A549 (cell line): Measurements from ENCODE around the gene RUNDC1. TPM values are rescaled to one million over a fixed set of nuclear protein-coding genes. Genes with fewer than 3 reads are reported as not detected.
"Not testable (repeated sequence)": the region's sequence is repeated elsewhere in the genome, so short reads cannot be mapped to it uniquely, and the experiment has no call there.

Experiments used
- ATAC-seq, 2 experiments: fragments of 200-7000 bp in 1 of 2; fragments of >200 bp in 1 of 2; cut with Nextera tagmentation in 1 of 2; cut with Tn5 transposase in 1 of 2; 3 replicates each; pipeline versions ENCODE4 v1.8.0 to v1.9.1; 2018 to 2020; ENCODE audit warnings: mild to moderate bottlenecking in 1 of 2, moderate library complexity in 1 of 2
- CTCF ChIA-PET: fragments of 300-600 bp; sonication (Branson Sonifier 250); formaldehyde crosslinking; extraction: SDS; loops from one replicate; lab custom pipeline; 2021; ENCODE audit warnings: antibody characterized with exemption, inconsistent platforms; lab: Yijun Ruan, JAX
- POLR2A ChIA-PET: fragments of 350-600 bp; formaldehyde crosslinking; extraction: SDS; loops from one replicate; lab custom pipeline; 2021; ENCODE audit warnings: antibody characterized with exemption, inconsistent platforms; lab: Yijun Ruan, JAX
- DNase-seq, 2 experiments: peaks; one replicate each; pipeline versions ENCODE4 v3.0.0 to v3.0.0-alpha.2; 2011 to 2016; ENCODE audit warnings: low read depth in 1 of 2, low spot score in 1 of 2
- FAIRE-seq: peaks from 2 replicates; lab custom pipeline; 2011; peaks lifted over from hg19 to GRCh38; lab: Jason Lieb, UNC
- H3K27ac ChIP-seq, 2 experiments: fragments of >200 bp; sonication (Bioruptor Twin); formaldehyde crosslinking; 3 replicates each; pipeline ENCODE4 v1.5.1; 2016 to 2017
- H3K4me1 ChIP-seq: fragments of >200 bp; sonication (Bioruptor Twin); formaldehyde crosslinking; 3 replicates; pipeline ENCODE4 v1.6.1; 2016
- H3K4me2 ChIP-seq: fragments of >200 bp; sonication (Bioruptor Twin); formaldehyde crosslinking; 3 replicates; pipeline ENCODE4 v1.6.1; 2016
- H3K4me3 ChIP-seq: fragments of >200 bp; sonication (Bioruptor Twin); formaldehyde crosslinking; 3 replicates; pipeline ENCODE4 v1.5.1; 2016
- H3K9me3 ChIP-seq: fragments of >200 bp; sonication (Bioruptor Twin); formaldehyde crosslinking; 3 replicates; pipeline ENCODE4 v1.6.1; 2016
- ATOH8 ChIP-seq: fragments of 250-450 bp; sonication (Bioruptor Pico); IDR thresholded peaks from 2 replicates; pipeline ENCODE4 v1.5.0; 2020; ENCODE audit warnings: low read depth, mild to moderate bottlenecking, moderate library complexity
- EHF ChIP-seq: fragments of 250-450 bp; sonication (Bioruptor Pico); IDR thresholded peaks from 2 replicates; pipeline ENCODE4 v1.5.0; 2020; ENCODE audit warnings: mild to moderate bottlenecking
- FOSB ChIP-seq: fragments of 250-450 bp; sonication (Bioruptor Pico); IDR thresholded peaks from 2 replicates; pipeline ENCODE4 v1.5.0; 2020; ENCODE audit warnings: mild to moderate bottlenecking, moderate library complexity
- HOXA7 ChIP-seq: fragments of 250-450 bp; sonication (Bioruptor Pico); IDR thresholded peaks from 2 replicates; pipeline ENCODE4 v1.5.0; 2020; ENCODE audit warnings: mild to moderate bottlenecking, moderate library complexity
- HOXB13 ChIP-seq: fragments of 250-450 bp; sonication (Bioruptor Pico); IDR thresholded peaks from 2 replicates; pipeline ENCODE4 v1.5.0; 2020; ENCODE audit warnings: low read depth, mild to moderate bottlenecking, moderate library complexity
- HOXB5 ChIP-seq: fragments of 250-450 bp; sonication (Bioruptor Pico); IDR thresholded peaks from 2 replicates; pipeline ENCODE4 v1.5.0; 2020; ENCODE audit warnings: mild to moderate bottlenecking, moderate library complexity
- JUNB ChIP-seq: fragments of >200 bp; sonication (Bioruptor Twin); formaldehyde crosslinking; IDR thresholded peaks from 2 replicates; pipeline ENCODE4 v1.6.1; 2016
- MAFK ChIP-seq: fragments of 450-650 bp; IDR thresholded peaks from 2 replicates; pipeline ENCODE4 v1.6.1; 2014; ENCODE audit not compliant: partially characterized antibody
- NPAS2 ChIP-seq: fragments of 250-450 bp; sonication (Bioruptor Pico); IDR thresholded peaks from 2 replicates; pipeline ENCODE4 v1.8.0; 2022; ENCODE audit warnings: mild to moderate bottlenecking, moderate library complexity, borderline replicate concordance
- PBX3 ChIP-seq: IDR thresholded peaks from 2 replicates; pipeline ENCODE4 v1.6.1; 2012
- PHF8 ChIP-seq: fragments of 200-600 bp; sonication (generic); IDR thresholded peaks from 2 replicates; pipeline ENCODE4 v1.6.1; 2016; ENCODE audit warnings: low read depth, mild to moderate bottlenecking, antibody characterized with exemption, moderate library complexity, borderline replicate concordance
- POLR2A ChIP-seq: IDR thresholded peaks from 2 replicates; pipeline ENCODE4 v1.6.1; 2012; ENCODE audit warnings: mild to moderate bottlenecking, low read length
- POLR2AphosphoS2 ChIP-seq: conservative IDR thresholded peaks from 2 replicates; pipeline ENCODE4 v1.6.1; 2012; ENCODE audit warnings: low read length, improper control_type of control experiment, inconsistent platforms
- SMC3 ChIP-seq: fragments of >200 bp; sonication (Bioruptor Twin); formaldehyde crosslinking; IDR thresholded peaks from 3 replicates; pipeline ENCODE4 v1.6.1; 2018; ENCODE audit warnings: inconsistent platforms
- TFCP2L1 ChIP-seq: fragments of 250-450 bp; sonication (Bioruptor Pico); IDR thresholded peaks from 2 replicates; pipeline ENCODE4 v1.5.0; 2021; ENCODE audit warnings: mild to moderate bottlenecking
- WGBS: methylation state at CpG from one replicate; pipeline ENCODE4 v1.1.6; 2017; ENCODE audit errors: missing lambda C conversion rate; 5-methylcytosine and 5-hydroxymethylcytosine counted together
- polyA plus RNA-seq, 4 experiments: library from polyadenylated mRNA; depleted of rRNA in 3 of 4; stranded (reverse); fragments of >200 nt; fragmentation: RNase III in 1 of 4; extraction: RNeasy Plus Mini Kit Qiagen cat#74134 plus additional on column Dnase treatment in 1 of 4; gene quantifications; 2 replicates in 3 of 4; 3 replicates in 1 of 4; pipeline ENCODE4 v1.2.3, GENCODE V29; 2011 to 2017
- TF ChIP-seq, protein P1 (sequence below): fragments of 200-600 bp; sonication (generic); IDR thresholded peaks from 2 replicates; pipeline ENCODE4 v1.6.1; 2016; ENCODE audit warnings: antibody characterized with exemption, mild to moderate bottlenecking, moderate library complexity
- TF ChIP-seq, protein P2 (sequence below): IDR thresholded peaks from 2 replicates; pipeline ENCODE4 v1.6.1; 2012

Gene RUNDC1
- polyA plus RNA-seq, 2 of the 4 experiments (the other 2 are of a cell fraction) = 18.7 to 19.1 TPM

GRCh38 chr17:42999003-42999525 lies 18.7 kb downstream of the RUNDC1 start:
- TF ChIP-seq, protein P1, sequence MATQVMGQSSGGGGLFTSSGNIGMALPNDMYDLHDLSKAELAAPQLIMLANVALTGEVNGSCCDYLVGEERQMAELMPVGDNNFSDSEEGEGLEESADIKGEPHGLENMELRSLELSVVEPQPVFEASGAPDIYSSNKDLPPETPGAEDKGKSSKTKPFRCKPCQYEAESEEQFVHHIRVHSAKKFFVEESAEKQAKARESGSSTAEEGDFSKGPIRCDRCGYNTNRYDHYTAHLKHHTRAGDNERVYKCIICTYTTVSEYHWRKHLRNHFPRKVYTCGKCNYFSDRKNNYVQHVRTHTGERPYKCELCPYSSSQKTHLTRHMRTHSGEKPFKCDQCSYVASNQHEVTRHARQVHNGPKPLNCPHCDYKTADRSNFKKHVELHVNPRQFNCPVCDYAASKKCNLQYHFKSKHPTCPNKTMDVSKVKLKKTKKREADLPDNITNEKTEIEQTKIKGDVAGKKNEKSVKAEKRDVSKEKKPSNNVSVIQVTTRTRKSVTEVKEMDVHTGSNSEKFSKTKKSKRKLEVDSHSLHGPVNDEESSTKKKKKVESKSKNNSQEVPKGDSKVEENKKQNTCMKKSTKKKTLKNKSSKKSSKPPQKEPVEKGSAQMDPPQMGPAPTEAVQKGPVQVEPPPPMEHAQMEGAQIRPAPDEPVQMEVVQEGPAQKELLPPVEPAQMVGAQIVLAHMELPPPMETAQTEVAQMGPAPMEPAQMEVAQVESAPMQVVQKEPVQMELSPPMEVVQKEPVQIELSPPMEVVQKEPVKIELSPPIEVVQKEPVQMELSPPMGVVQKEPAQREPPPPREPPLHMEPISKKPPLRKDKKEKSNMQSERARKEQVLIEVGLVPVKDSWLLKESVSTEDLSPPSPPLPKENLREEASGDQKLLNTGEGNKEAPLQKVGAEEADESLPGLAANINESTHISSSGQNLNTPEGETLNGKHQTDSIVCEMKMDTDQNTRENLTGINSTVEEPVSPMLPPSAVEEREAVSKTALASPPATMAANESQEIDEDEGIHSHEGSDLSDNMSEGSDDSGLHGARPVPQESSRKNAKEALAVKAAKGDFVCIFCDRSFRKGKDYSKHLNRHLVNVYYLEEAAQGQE = no peak
- no peak for TF ChIP-seq POLR2A
- TF ChIP-seq MAFK = no peak
- no peak for TF ChIP-seq HOXB13
- no peak for TF ChIP-seq HOXA7 (CRISPR knock-in tag)
- TF ChIP-seq SMC3 = no peak
- TF ChIP-seq NPAS2 = no peak
- TF ChIP-seq ATOH8 (CRISPR knock-in tag) = no peak
- no peak for TF ChIP-seq FOSB (CRISPR knock-in tag)
- no peak for TF ChIP-seq POLR2AphosphoS2
- DNase-seq (no peak), FAIRE-seq (no peak), ATAC-seq (no peak)
- Histone ChIP-seq H3K4me1 (peaks cover 51% of the 10 kb centered on the region), H3K4me3 (peak overlapping the region; percentile 66), H3K27ac (peak overlapping the region; percentile 87 to 91), H3K4me2 (peak overlapping the region; percentile 94), H3K9me3 (no peaks in the 10 kb centered on the region)
- WGBS = 7% methylated on average over 10 of the region's 10 CpGs
- CTCF ChIA-PET = interaction anchor here (1.2 to 5.6 kb wide), 13 partner anchors 10 to 165 kb away, joined by 3 to 86 read pairs (median 11); partner anchors contain the start of genes AOC2, PSME3, PTGES3L and RND2
- POLR2A ChIA-PET = interaction anchor here (1.1 to 3.0 kb wide), 16 partner anchors 8 to 463 kb away, joined by 3 to 48 read pairs (median 16); partner anchors contain the start of genes AARSD1, BECN1, BRCA1 and IFI35

GRCh38 chr17:43000894-43001293 lies 20.5 kb downstream of the RUNDC1 start:
- H3K4me1 ChIP-seq = peaks cover 51% of the 10 kb centered on the region
- peak overlapping the region; percentile 94 for H3K4me2 ChIP-seq
- WGBS = 88% methylated on average over 13 of the region's 13 CpGs
- not testable (repeated sequence) for DNase-seq, H3K4me3 ChIP-seq, FAIRE-seq, H3K9me3 ChIP-seq, ATAC-seq
- ChIA-PET CTCF (interaction anchor here (0.7 to 1.4 kb wide), 6 partner anchors 10 to 157 kb away, joined by 3 to 4 read pairs (median 3); partner anchors contain the start of genes AOC2 and PTGES3L), POLR2A (interaction anchor here (0.9 to 1.1 kb wide), 2 partner anchors 12 to 20 kb away, joined by 3 to 4 read pairs; no protein-coding TSS in a partner anchor)
- TF ChIP-seq HOXA7 (CRISPR knock-in tag) = 0 out of 2 replicates have a peak, but pooled peaks have one; percentile 51
- peak overlapping the region in 1 of 2 experiments; percentile 27; a peak in 2 of 6 replicates for H3K27ac ChIP-seq

DNA sequence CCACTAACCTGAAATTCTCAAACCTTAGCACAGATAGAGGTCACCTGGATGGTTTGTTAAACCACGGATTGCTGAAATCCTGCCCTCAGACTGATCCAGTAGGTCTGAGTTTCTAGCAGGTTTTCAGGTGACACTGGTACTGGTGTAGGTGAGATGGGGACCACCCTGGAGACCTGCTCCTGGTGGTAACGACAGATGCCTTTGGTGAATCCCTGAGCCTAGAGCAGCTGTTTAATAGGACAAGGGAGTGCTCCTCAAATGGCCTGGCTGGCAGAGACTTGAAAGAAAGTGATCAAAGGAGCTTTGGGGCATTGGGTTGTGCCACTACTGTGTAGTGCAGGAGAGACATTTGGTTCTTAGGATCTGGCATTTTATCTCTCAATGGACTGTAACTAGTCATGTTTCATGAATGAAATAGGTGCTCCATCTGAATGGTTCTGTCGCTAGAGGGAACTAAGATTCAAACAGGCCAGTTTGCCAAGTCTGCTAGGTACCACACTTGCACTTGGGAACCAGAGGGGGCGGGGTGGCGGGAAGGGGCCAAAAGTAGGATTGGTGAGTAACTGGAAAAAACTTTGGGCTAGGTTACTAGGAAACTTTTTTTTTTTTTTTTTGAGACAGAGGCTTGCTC lies 23.3 kb downstream of the RUNDC1 start:
- H3K27ac ChIP-seq = 0 out of 6 replicates have a peak overlapping the region, but pooled peaks of 1 of the 2 experiments have one; percentile 5
- TF ChIP-seq TFCP2L1 (CRISPR knock-in tag) (peak; percentile 75; the same call in 1 of the 2 replicates), PHF8 (no peak), JUNB (no peak), HOXA7 (CRISPR knock-in tag) (0 out of 2 replicates have a peak, but pooled peaks have one; percentile 41), PBX3 (peak; percentile 6; the same call in 1 of the 2 replicates), FOSB (CRISPR knock-in tag) (peak; percentile 93), HOXB5 (no peak), EHF (CRISPR knock-in tag) (no peak), POLR2AphosphoS2 (peak; percentile 50)
- TF ChIP-seq, protein P2, sequence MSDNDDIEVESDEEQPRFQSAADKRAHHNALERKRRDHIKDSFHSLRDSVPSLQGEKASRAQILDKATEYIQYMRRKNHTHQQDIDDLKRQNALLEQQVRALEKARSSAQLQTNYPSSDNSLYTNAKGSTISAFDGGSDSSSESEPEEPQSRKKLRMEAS = 0 out of 2 replicates have a peak, but pooled peaks have one; percentile 13
- ChIA-PET CTCF (interaction anchor here (1.4 to 2.0 kb wide), 2 partner anchors 17 to 161 kb away, joined by 3 to 7 read pairs; no protein-coding TSS in a partner anchor), POLR2A (interaction anchor here (1.3 kb wide), 1 partner anchor 21 kb away, joined by 4 read pairs; no protein-coding TSS in a partner anchor)
- no peak overlapping the region for H3K4me2 ChIP-seq
- no peaks in the 10 kb centered on the region for H3K9me3 ChIP-seq
- H3K4me1 ChIP-seq = peaks cover 50% of the 10 kb centered on the region
- WGBS = 78% methylated on average over 5 of the region's 5 CpGs
- FAIRE-seq = no peak
- H3K4me3 ChIP-seq = no peak overlapping the region
- ATAC-seq = peak; percentile 47 to 68
- peak in 1 of 2 experiments; percentile 80 for DNase-seq
